NCI-H146 (cell line): ENCODE results near the gene FADS1.

ENCODE experiments used
- DNase-seq: peaks from one replicate; lab custom pipeline; 2025; lab: John Stamatoyannopoulos, UW

FADS1 gene

GRCh38 chr11:61816736-61817455 lies at the start of gene FADS1:
Gene FADS1 (minus strand): TSS chr11:61817003. CDS start chr11:61816929, 74 bp downstream.
- DNase-seq: peak; percentile 98

GRCh38 chr11:61866231-61866957 lies 49.6 kb upstream of the FADS1 start:
- no peak for DNase-seq

- DNase-seq: no peak
Observed at GRCh38 chr11:61864814-61865775, 48.3 kb upstream of the FADS1 start.

- no peak for DNase-seq
Observed at GRCh38 chr11:61863548-61864081, 46.8 kb upstream of the FADS1 start.

- DNase-seq: no peak
Observed at GRCh38 chr11:61862714-61863547, 46.1 kb upstream of the FADS1 start.

GRCh38 chr11:61861634-61862033 lies 44.8 kb upstream of the FADS1 start:
- DNase-seq: no peak

- no peak for DNase-seq
Observed at GRCh38 chr11:61860054-61860903, 43.5 kb upstream of the FADS1 start.

- no peak for DNase-seq
Observed at GRCh38 chr11:61855939-61856680, 39.3 kb upstream of the FADS1 start.

GRCh38 chr11:61854966-61855714 lies 38.3 kb upstream of the FADS1 start:
- no peak for DNase-seq

- no peak for DNase-seq
Observed at GRCh38 chr11:61854206-61854895, 37.5 kb upstream of the FADS1 start.

GRCh38 chr11:61853698-61854169 lies 36.9 kb upstream of the FADS1 start:
- DNase-seq: no peak

- no peak for DNase-seq
Observed at GRCh38 chr11:61851900-61852295, 35.1 kb upstream of the FADS1 start.

- DNase-seq: no peak
Observed at GRCh38 chr11:61851113-61851899, 34.5 kb upstream of the FADS1 start.

- DNase-seq: no peak
Observed at GRCh38 chr11:61850687-61851086, 33.9 kb upstream of the FADS1 start.

GRCh38 chr11:61848631-61849030 lies 31.8 kb upstream of the FADS1 start:
- no peak for DNase-seq

GRCh38 chr11:61847914-61848581 lies 31.2 kb upstream of the FADS1 start:
- no peak for DNase-seq
